Measurements from ENCODE around the gene NUMBL.

- TF ChIP-seq CTCF (IDR thresholded peaks at IDR 0.05): no peak
- TF ChIP-seq EP300 (IDR thresholded peaks at IDR 0.05): no peak
Observed at GRCh38 chr19:40620161-40620485, 70.3 kb downstream of the NUMBL start.
